Prostate gland (tissue), 2 donors: ENCODE measurements around the gene ACTN4.

Source experiments
- POLR2A ChIP-seq: fragments of 450-650 bp; IDR thresholded peaks from one replicate; pipeline ENCODE4 v1.6.1; 2016; ENCODE audit warnings: antibody characterized with exemption, mild to moderate bottlenecking
- POLR2AphosphoS5 ChIP-seq: sonication (generic); formaldehyde crosslinking; IDR thresholded peaks from one replicate; pipeline ENCODE4 v1.6.1; 2017; ENCODE audit warnings: antibody characterized with exemption
- TF ChIP-seq, protein P1 (sequence below), 4 experiments: fragments of 200-600 bp in 2 of 4; fragments of 450-650 bp in 2 of 4; sonication (generic) in 2 of 4; IDR thresholded peaks; 1 replicate in 3 of 4; 2 replicates in 1 of 4; pipeline ENCODE4 v1.5.1; 2016 to 2019; ENCODE audit warnings: antibody characterized with exemption in 4 of 4, mild to moderate bottlenecking in 2 of 4, moderate library complexity in 2 of 4

DNA sequence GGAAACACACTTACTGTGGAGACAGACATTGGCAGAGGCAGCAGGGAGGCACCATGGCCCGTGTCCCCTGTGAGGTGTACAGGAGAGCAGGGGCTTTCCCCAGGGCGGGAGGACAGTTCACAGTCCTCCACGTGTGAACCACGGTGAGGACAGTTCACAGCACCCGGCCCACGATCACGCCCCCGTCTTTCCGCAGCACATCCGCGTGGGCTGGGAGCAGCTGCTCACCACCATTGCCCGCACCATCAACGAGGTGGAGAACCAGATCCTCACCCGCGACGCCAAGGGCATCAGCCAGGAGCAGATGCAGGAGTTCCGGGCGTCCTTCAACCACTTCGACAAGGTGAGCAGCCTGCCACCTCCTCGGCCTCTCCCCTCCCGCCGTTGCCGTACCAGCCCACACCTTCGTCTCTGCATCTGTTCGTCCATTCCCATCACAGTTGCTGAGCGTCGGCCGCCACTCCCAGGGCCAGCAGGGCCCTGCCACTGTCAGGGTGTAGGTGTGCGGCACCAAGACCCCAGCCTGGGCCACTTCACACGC is 79.4 kb downstream of the ACTN4 start:
- no peak for TF ChIP-seq POLR2AphosphoS5
- TF ChIP-seq, protein P1, sequence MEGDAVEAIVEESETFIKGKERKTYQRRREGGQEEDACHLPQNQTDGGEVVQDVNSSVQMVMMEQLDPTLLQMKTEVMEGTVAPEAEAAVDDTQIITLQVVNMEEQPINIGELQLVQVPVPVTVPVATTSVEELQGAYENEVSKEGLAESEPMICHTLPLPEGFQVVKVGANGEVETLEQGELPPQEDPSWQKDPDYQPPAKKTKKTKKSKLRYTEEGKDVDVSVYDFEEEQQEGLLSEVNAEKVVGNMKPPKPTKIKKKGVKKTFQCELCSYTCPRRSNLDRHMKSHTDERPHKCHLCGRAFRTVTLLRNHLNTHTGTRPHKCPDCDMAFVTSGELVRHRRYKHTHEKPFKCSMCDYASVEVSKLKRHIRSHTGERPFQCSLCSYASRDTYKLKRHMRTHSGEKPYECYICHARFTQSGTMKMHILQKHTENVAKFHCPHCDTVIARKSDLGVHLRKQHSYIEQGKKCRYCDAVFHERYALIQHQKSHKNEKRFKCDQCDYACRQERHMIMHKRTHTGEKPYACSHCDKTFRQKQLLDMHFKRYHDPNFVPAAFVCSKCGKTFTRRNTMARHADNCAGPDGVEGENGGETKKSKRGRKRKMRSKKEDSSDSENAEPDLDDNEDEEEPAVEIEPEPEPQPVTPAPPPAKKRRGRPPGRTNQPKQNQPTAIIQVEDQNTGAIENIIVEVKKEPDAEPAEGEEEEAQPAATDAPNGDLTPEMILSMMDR (IDR thresholded peaks at IDR 0.05), result no peak
- no peak for TF ChIP-seq POLR2A
